ENCODE measurements around the gene CLDN12.

- no peak for TF ChIP-seq CEBPB (IDR thresholded peaks at IDR 0.05; ENCODE audit: low read depth, low read length)
- TF ChIP-seq CTCF (conservative IDR thresholded peaks at IDR 0.05; ENCODE audit: low read depth, low read length) = no peak
- TF ChIP-seq RCOR1 (IDR thresholded peaks at IDR 0.05; ENCODE audit: insufficient replicate concordance, low read length) = no peak
- TF ChIP-seq SMC3 (IDR thresholded peaks at IDR 0.05; ENCODE audit: low read depth, low read length) = no peak
- TF ChIP-seq POLR2A (IDR thresholded peaks at IDR 0.05; ENCODE audit: low read depth, low read length) = no peak
- TF ChIP-seq FOS (IDR thresholded peaks at IDR 0.05; ENCODE audit: low read depth, low read length) = no peak
- TF ChIP-seq MAFK (IDR thresholded peaks at IDR 0.05; ENCODE audit: low read depth, low read length) = no peak
Measured at GRCh38 chr7:90430614-90431460, 27.6 kb downstream of the CLDN12 start.

All from IMR-90 (cell line).